Heart left ventricle (tissue), 13 donors: Measurements from ENCODE around the gene NFIC.

Experiments used
- CTCF ChIP-seq, 12 donors: fragments of 200-600 bp; sonication (generic) in 4 of 12; IDR thresholded peaks; one replicate each; pipeline versions ENCODE4 v1.5.0 to v1.8.0; 2018 to 2022; ENCODE audit warnings: antibody characterized with exemption in 12 of 12, mild to moderate bottlenecking in 5 of 12
- POLR2A ChIP-seq, 2 donors: fragments of 450-650 bp; IDR thresholded peaks; one replicate each; pipeline ENCODE4 v1.6.1; 2017; ENCODE audit warnings: antibody characterized with exemption in 2 of 2, mild to moderate bottlenecking in 2 of 2, moderate library complexity in 2 of 2
- donor health status: ischemic (EF 13 %, LVEDD 7.1; RV severe dilation, severe dysfunction).
- donor health status: DM: no; HTN: yes; CAD: no.
- donor health status: DM: no; HTN: no; CAD: no.
- donor health status: ischemic (EF 25% LVEDD 6.9; RV normal size, moderate dysfunction).
- donor health status: ischemic (EF 25% LVEDD 5.7; RV mildly dilated, moderate dysfunction).
- donor health status: ischemic (EF 35%, LVEDD 5.7; RV mildly dilated, moderate dysfunction).
- donor health status: nonischemic (EF 11% LVEDD 7.7; RV severe dilation, severe dysfunction).
- donor health status: DM: yes; HTN: yes; CAD: no.
- donor health status: PGD.
- donor health status: ischemic (EF 29% LVEDD 5.4; RV normal size, mild dysfunction).
- donor health status: nonischemic (EF 23%, LVEDD 6.1; RV moderate dilation, normal function).

GRCh38 chr19:3501780-3502179, 135.4 kb downstream of the NFIC start:
- no peak for TF ChIP-seq CTCF (IDR thresholded peaks at IDR 0.05)
- TF ChIP-seq POLR2A (IDR thresholded peaks at IDR 0.05): no peak
